B cell (primary cell): ENCODE measurements around the gene CCDC93.

ENCODE experiments used
- CTCF ChIP-seq: fragments of 200-600 bp; IDR thresholded peaks from one replicate; pipeline ENCODE4 v1.8.0; 2022; ENCODE audit warnings: antibody characterized with exemption, mild to moderate bottlenecking
- EZH2 ChIP-seq: IDR thresholded peaks from 2 replicates; pipeline ENCODE4 v1.6.1; 2012; ENCODE audit warnings: borderline replicate concordance, low read depth, mild to moderate bottlenecking, moderate library complexity, low read length; ENCODE audit not compliant: insufficient read depth, poor library complexity, severe bottlenecking

- TF ChIP-seq EZH2 (no peak), CTCF (no peak)
Observed at GRCh38 chr2:117981810-117982209, 32.1 kb downstream of the CCDC93 start.
